ENCODE data around the gene ZNF205. TPM values are rescaled to one million over a fixed set of nuclear protein-coding genes. Genes with fewer than 3 reads are reported as not detected.

ZNF205 gene
- total and polyA plus RNA-seq, 2 of the 8 experiments (the other 6 are each of a cell fraction or from before 2014, with no cell fraction given) = 19.1 to 19.9 TPM

DNA sequence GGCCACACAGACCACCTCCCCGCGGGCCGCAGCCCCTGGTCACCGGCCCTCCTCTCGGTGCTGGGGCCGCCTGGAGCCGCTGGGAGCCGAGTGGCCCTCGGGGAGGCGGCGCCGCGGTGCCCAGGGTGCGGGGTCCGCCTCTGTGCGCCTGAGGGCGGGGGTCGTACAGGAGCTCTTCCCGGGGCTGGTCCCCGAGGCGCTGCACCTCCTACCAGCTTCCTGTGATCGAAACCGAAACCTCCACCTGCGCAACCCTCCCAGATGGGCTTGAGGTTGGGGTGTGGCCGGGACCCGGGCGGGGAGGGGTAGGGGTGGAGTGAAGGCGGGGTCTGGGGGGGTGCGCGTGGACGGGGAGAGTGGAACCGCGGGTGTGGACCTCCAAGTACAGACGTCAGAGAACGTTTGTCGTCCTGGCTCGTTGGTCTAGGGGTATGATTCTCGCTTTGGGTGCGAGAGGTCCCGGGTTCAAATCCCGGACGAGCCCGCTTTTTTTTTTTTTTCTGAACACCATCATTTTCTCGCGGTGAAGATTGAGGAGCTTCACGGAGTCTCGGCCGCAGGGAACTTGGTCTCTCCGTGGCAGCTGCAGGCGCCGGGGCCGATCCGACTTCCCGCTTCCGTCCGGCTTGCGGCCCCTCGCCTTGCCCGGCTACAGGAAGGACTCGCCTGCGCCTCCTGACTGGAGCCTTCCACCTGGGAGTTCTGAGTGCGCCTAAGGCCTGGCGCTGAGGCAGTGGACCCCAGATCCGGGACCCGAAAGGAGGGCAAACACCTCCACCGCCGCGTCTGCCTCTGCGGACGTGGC, 46.3 kb downstream of the ZNF205 start (continued):
- TF ChIP-seq, protein P1, sequence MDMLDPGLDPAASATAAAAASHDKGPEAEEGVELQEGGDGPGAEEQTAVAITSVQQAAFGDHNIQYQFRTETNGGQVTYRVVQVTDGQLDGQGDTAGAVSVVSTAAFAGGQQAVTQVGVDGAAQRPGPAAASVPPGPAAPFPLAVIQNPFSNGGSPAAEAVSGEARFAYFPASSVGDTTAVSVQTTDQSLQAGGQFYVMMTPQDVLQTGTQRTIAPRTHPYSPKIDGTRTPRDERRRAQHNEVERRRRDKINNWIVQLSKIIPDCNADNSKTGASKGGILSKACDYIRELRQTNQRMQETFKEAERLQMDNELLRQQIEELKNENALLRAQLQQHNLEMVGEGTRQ (IDR thresholded peaks at IDR 0.05; ENCODE audit: low read length) = no peak
- TF ChIP-seq SIN3A (conservative IDR thresholded peaks at IDR 0.05 in 1 of 2, IDR thresholded peaks at IDR 0.05 in 1 of 2; ENCODE audit: low read depth in 1 of 2, low read length in 2 of 2) (no peak), CHD1 (IDR thresholded peaks at IDR 0.05; ENCODE audit: low read depth, low read length) (no peak), YY1 (IDR thresholded peaks at IDR 0.05; ENCODE audit: low read depth, low read length) (no peak)

Measured in H1 (cell line).